Measurements from ENCODE around the gene GMPS. TPM values are rescaled to one million over a fixed set of nuclear protein-coding genes. Genes with fewer than 3 reads are reported as not detected.
A peak's percentile ranks its signal among the peaks of the same experiment; 100 is the strongest.

Gene GMPS
- total and polyA plus RNA-seq, 2 of the 13 experiments (the other 11 are each of a cell fraction or from before 2014, with no cell fraction given) = 29.6 to 85.5 TPM

DNA sequence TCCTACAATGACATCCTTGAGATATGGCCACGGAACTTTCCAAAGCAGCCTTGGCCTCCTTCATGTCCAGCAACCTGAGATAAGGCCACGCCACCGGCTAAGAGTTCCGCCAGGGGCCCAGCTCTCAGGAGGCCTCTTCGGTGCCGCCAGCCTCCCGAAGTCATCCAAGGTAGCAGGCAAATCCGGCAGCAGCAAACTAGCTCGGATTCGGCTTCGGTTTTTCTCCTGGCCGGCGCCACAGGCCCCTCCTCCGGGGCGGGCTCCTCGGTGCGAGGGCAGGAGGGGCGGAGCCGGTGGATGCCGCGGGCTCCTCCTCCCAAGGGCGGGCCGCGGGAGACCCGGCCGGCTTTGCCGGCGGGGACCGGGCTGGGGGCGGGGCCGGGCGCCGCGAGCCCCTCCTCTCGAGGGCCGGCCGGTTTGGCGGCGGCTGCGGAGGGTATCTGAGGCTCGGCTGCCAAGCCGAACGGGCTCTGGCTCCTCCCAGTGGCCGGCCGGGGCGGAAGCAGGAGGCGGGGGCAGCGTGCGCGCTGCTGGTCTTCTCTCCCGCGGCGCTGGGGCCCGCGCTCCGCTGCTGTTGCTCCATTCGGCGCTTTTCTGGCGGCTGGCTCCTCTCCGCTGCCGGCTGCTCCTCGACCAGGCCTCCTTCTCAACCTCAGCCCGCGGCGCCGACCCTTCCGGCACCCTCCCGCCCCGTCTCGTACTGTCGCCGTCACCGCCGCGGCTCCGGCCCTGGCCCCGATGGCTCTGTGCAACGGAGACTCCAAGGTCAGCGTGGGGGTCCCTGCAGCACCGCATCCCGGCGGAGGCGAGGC is at the start of gene GMPS (continued):
- TF ChIP-seq HNF1A (IDR thresholded peaks at IDR 0.05; ENCODE audit: low read depth) = no peak
- peak; percentile 49; the same call in 1 of the 2 replicates for TF ChIP-seq HNF1A (CRISPR knock-in tag; IDR thresholded peaks at IDR 0.05; ENCODE audit: borderline replicate concordance)
- no peak for TF ChIP-seq NFIB (CRISPR knock-in tag; IDR thresholded peaks at IDR 0.05; ENCODE audit: borderline replicate concordance)
- no peak; the same call in 1 of the 2 replicates for TF ChIP-seq ZNF460 (CRISPR knock-in tag; IDR thresholded peaks at IDR 0.05; ENCODE audit: borderline replicate concordance)
- TF ChIP-seq, protein P1, sequence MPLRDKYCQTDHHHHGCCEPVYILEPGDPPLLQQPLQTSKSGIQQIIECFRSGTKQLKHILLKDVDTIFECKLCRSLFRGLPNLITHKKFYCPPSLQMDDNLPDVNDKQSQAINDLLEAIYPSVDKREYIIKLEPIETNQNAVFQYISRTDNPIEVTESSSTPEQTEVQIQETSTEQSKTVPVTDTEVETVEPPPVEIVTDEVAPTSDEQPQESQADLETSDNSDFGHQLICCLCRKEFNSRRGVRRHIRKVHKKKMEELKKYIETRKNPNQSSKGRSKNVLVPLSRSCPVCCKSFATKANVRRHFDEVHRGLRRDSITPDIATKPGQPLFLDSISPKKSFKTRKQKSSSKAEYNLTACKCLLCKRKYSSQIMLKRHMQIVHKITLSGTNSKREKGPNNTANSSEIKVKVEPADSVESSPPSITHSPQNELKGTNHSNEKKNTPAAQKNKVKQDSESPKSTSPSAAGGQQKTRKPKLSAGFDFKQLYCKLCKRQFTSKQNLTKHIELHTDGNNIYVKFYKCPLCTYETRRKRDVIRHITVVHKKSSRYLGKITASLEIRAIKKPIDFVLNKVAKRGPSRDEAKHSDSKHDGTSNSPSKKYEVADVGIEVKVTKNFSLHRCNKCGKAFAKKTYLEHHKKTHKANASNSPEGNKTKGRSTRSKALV (CRISPR knock-in tag; IDR thresholded peaks at IDR 0.05) = no peak
- TF ChIP-seq CAMTA2 (CRISPR knock-in tag; IDR thresholded peaks at IDR 0.05; ENCODE audit: borderline replicate concordance) = peak; percentile 37; the same call in 1 of the 2 replicates
- TF ChIP-seq, protein P2, sequence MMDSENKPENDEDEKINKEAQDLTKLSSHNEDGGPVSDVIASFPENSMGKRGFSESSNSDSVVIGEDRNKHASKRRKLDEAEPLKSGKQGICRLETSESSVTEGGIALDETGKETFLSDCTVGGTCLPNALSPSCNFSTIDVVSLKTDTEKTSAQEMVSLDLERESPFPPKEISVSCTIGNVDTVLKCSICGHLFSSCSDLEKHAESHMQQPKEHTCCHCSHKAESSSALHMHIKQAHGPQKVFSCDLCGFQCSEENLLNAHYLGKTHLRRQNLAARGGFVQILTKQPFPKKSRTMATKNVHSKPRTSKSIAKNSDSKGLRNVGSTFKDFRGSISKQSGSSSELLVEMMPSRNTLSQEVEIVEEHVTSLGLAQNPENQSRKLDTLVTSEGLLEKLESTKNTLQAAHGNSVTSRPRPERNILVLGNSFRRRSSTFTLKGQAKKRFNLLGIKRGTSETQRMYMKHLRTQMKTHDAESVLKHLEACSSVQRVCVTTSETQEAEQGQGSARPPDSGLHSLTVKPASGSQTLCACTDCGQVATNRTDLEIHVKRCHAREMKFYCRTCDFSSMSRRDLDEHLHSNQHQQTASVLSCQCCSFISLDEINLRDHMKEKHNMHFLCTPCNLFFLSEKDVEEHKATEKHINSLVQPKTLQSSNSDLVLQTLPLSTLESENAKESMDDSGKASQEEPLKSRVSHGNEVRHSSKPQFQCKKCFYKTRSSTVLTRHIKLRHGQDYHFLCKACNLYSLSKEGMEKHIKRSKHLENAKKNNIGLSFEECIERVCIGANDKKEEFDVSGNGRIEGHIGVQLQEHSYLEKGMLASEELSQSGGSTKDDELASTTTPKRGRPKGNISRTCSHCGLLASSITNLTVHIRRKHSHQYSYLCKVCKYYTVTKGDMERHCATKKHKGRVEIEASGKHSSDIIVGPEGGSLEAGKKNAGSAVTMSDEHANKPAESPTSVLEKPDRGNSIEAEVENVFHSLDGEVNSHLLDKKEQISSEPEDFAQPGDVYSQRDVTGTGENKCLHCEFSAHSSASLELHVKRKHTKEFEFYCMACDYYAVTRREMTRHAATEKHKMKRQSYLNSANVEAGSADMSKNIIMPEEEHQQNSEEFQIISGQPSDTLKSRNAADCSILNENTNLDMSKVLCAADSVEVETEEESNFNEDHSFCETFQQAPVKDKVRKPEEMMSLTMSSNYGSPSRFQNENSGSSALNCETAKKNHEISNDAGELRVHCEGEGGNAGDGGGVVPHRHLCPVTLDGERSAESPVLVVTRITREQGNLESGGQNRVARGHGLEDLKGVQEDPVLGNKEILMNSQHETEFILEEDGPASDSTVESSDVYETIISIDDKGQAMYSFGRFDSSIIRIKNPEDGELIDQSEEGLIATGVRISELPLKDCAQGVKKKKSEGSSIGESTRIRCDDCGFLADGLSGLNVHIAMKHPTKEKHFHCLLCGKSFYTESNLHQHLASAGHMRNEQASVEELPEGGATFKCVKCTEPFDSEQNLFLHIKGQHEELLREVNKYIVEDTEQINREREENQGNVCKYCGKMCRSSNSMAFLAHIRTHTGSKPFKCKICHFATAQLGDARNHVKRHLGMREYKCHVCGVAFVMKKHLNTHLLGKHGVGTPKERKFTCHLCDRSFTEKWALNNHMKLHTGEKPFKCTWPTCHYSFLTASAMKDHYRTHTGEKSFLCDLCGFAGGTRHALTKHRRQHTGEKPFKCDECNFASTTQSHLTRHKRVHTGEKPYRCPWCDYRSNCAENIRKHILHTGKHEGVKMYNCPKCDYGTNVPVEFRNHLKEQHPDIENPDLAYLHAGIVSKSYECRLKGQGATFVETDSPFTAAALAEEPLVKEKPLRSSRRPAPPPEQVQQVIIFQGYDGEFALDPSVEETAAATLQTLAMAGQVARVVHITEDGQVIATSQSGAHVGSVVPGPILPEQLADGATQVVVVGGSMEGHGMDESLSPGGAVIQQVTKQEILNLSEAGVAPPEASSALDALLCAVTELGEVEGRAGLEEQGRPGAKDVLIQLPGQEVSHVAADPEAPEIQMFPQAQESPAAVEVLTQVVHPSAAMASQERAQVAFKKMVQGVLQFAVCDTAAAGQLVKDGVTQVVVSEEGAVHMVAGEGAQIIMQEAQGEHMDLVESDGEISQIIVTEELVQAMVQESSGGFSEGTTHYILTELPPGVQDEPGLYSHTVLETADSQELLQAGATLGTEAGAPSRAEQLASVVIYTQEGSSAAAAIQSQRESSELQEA (CRISPR knock-in tag; IDR thresholded peaks at IDR 0.05; ENCODE audit: not compliant biosample characterization) = no peak
- TF ChIP-seq AKAP8 (CRISPR knock-in tag; IDR thresholded peaks at IDR 0.05) = no peak
- TF ChIP-seq, protein P3, sequence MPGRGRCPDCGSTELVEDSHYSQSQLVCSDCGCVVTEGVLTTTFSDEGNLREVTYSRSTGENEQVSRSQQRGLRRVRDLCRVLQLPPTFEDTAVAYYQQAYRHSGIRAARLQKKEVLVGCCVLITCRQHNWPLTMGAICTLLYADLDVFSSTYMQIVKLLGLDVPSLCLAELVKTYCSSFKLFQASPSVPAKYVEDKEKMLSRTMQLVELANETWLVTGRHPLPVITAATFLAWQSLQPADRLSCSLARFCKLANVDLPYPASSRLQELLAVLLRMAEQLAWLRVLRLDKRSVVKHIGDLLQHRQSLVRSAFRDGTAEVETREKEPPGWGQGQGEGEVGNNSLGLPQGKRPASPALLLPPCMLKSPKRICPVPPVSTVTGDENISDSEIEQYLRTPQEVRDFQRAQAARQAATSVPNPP (CRISPR knock-in tag; IDR thresholded peaks at IDR 0.05) = no peak
- TF ChIP-seq ZBTB38 (CRISPR knock-in tag; IDR thresholded peaks at IDR 0.05) = peak; percentile 35; the same call in 1 of the 2 replicates
- TF ChIP-seq CBX1 (IDR thresholded peaks at IDR 0.05; ENCODE audit: low read depth) = no peak
- TF ChIP-seq ARNT (IDR thresholded peaks at IDR 0.05) = no peak
